GM12874 (cell line): ENCODE data around the gene ABHD14A.

Source experiments
- CTCF ChIP-seq: IDR thresholded peaks from 2 replicates; pipeline ENCODE4 v1.5.1; 2011; ENCODE audit warnings: low read depth, mild to moderate bottlenecking, control low read depth, low read length, moderate library complexity; ENCODE audit not compliant: insufficient read depth

Gene ABHD14A

GRCh38 chr3:52018319-52019000, 43.6 kb downstream of the ABHD14A start:
- TF ChIP-seq CTCF, result no peak

- TF ChIP-seq CTCF, result no peak
Observed at GRCh38 chr3:52019352-52020080, 44.7 kb downstream of the ABHD14A start.

GRCh38 chr3:52020796-52021195, 45.9 kb downstream of the ABHD14A start:
- TF ChIP-seq CTCF, result no peak

- no peak for TF ChIP-seq CTCF
Observed at GRCh38 chr3:52021489-52022268, 46.8 kb downstream of the ABHD14A start.

- TF ChIP-seq CTCF, result no peak
Observed at GRCh38 chr3:52022323-52023100, 47.6 kb downstream of the ABHD14A start.

- no peak for TF ChIP-seq CTCF
Observed at GRCh38 chr3:52023101-52023770, 48.4 kb downstream of the ABHD14A start.
